SK-N-MC (cell line): ENCODE results near the gene EHD3.
A peak's percentile ranks its signal among the peaks of the same experiment; 100 is the strongest.

Experiments used
- DNase-seq: peaks from one replicate; pipeline ENCODE4 v3.0.0-alpha.2; 2011; ENCODE audit warnings: low read depth, low spot score
- H3K27ac ChIP-seq: fragments of 200-600 bp; sonication (generic); 2 replicates; pipeline ENCODE4 v1.5.1; 2016; ENCODE audit warnings: mixed run types
- H3K36me3 ChIP-seq: fragments of 200-600 bp; sonication (generic); 2 replicates; pipeline ENCODE4 v1.6.1; 2017; ENCODE audit warnings: antibody characterized with exemption, low read length, mixed read lengths; ENCODE audit not compliant: insufficient read depth
- H3K4me3 ChIP-seq: fragments of 200-600 bp; sonication (generic); 2 replicates; pipeline ENCODE4 v1.5.1; 2016
- H3K9ac ChIP-seq: fragments of 200-600 bp; sonication (generic); 2 replicates; pipeline ENCODE4 v1.8.0; 2017; ENCODE audit warnings: mixed run types, mixed read lengths; ENCODE audit not compliant: insufficient read length
- H3K9me3 ChIP-seq: fragments of 200-600 bp; sonication (generic); 2 replicates; pipeline ENCODE4 v1.6.1; 2017; ENCODE audit warnings: low read depth, mild to moderate bottlenecking, antibody characterized with exemption, low read length, moderate library complexity, mixed read lengths
- EZH2 ChIP-seq: fragments of 200-600 bp; sonication (generic); IDR thresholded peaks from one replicate; pipeline ENCODE4 v1.6.1; 2017; ENCODE audit warnings: antibody characterized with exemption
- FOXP2 ChIP-seq: optimal IDR thresholded peaks from 2 replicates; pipeline ENCODE3; 2011; ENCODE audit warnings: mild to moderate bottlenecking, moderate library complexity; ENCODE audit not compliant: insufficient read depth; ENCODE audit errors: extremely low read length, control extremely low read depth
- POLR2AphosphoS5 ChIP-seq: IDR thresholded peaks from 2 replicates; pipeline ENCODE4 v1.6.1; 2012; ENCODE audit warnings: mild to moderate bottlenecking, low read depth, low read length, borderline replicate concordance

Gene EHD3

GRCh38 chr2:31233741-31234682 is at the start of gene EHD3:
TSS of gene EHD3 (plus strand) at chr2:31234152. CDS start at chr2:31234622, 470 bp downstream.
- DNase-seq, result no peak
- H3K9ac ChIP-seq, result no peak within 1 kb of the TSS
- H3K4me3 ChIP-seq, result peak within 1 kb of the TSS; percentile 69
- no peak for TF ChIP-seq EZH2
- no peak for TF ChIP-seq POLR2AphosphoS5
- TF ChIP-seq FOXP2, result no peak
- no peaks in the 10 kb centered on the region for H3K9me3 ChIP-seq
- no peak within 1 kb of the TSS for H3K27ac ChIP-seq
- no peaks in the 10 kb centered on the region for H3K36me3 ChIP-seq

- no peaks in the 10 kb centered on the region for H3K9me3 ChIP-seq
- H3K9ac ChIP-seq, result no peak overlapping the region
- H3K4me3 ChIP-seq, result no peak overlapping the region
- H3K27ac ChIP-seq, result no peak overlapping the region
- no peak for DNase-seq
- H3K36me3 ChIP-seq, result no peaks in the 10 kb centered on the region
- TF ChIP-seq POLR2AphosphoS5 (no peak), EZH2 (no peak), FOXP2 (no peak)
Measured at GRCh38 chr2:31187166-31187565, 46.8 kb upstream of the EHD3 start.

- no peak for DNase-seq
- Histone ChIP-seq H3K4me3 (no peak overlapping the region), H3K9ac (no peak overlapping the region), H3K27ac (no peak overlapping the region), H3K36me3 (no peaks in the 10 kb centered on the region), H3K9me3 (no peaks in the 10 kb centered on the region)
- TF ChIP-seq POLR2AphosphoS5, result no peak
- no peak for TF ChIP-seq FOXP2
- no peak for TF ChIP-seq EZH2
Measured at GRCh38 chr2:31188131-31188530, 45.8 kb upstream of the EHD3 start.

- no peaks in the 10 kb centered on the region for H3K36me3 ChIP-seq
- H3K27ac ChIP-seq, result no peak overlapping the region
- no peak for DNase-seq
- H3K4me3 ChIP-seq, result no peak overlapping the region
- H3K9ac ChIP-seq, result no peak overlapping the region
- TF ChIP-seq EZH2 (no peak), FOXP2 (no peak), POLR2AphosphoS5 (no peak)
- no peaks in the 10 kb centered on the region for H3K9me3 ChIP-seq
Measured at GRCh38 chr2:31189141-31189540, 44.8 kb upstream of the EHD3 start.

GRCh38 chr2:31190188-31190587 is 43.8 kb upstream of the EHD3 start:
- DNase-seq, result no peak
- Histone ChIP-seq H3K9ac (no peak overlapping the region), H3K9me3 (no peaks in the 10 kb centered on the region), H3K4me3 (no peak overlapping the region), H3K27ac (no peak overlapping the region), H3K36me3 (no peaks in the 10 kb centered on the region)
- no peak for TF ChIP-seq POLR2AphosphoS5
- no peak for TF ChIP-seq FOXP2
- no peak for TF ChIP-seq EZH2

GRCh38 chr2:31191931-31192330 is 42.0 kb upstream of the EHD3 start:
- no peak for DNase-seq
- no peak overlapping the region for H3K4me3 ChIP-seq
- no peaks in the 10 kb centered on the region for H3K36me3 ChIP-seq
- H3K9ac ChIP-seq, result no peak overlapping the region
- TF ChIP-seq EZH2, result no peak
- TF ChIP-seq POLR2AphosphoS5, result no peak
- TF ChIP-seq FOXP2, result no peak
- no peaks in the 10 kb centered on the region for H3K9me3 ChIP-seq
- no peak overlapping the region for H3K27ac ChIP-seq

- H3K9ac ChIP-seq, result no peak overlapping the region
- no peak overlapping the region for H3K4me3 ChIP-seq
- TF ChIP-seq FOXP2, result no peak
- TF ChIP-seq POLR2AphosphoS5, result no peak
- TF ChIP-seq EZH2, result no peak
- no peak overlapping the region for H3K27ac ChIP-seq
- DNase-seq, result no peak
- no peaks in the 10 kb centered on the region for H3K36me3 ChIP-seq
- no peaks in the 10 kb centered on the region for H3K9me3 ChIP-seq
Measured at GRCh38 chr2:31192396-31192795, 41.6 kb upstream of the EHD3 start.

GRCh38 chr2:31192851-31193392 is 41.0 kb upstream of the EHD3 start:
- H3K4me3 ChIP-seq, result no peak overlapping the region
- no peak overlapping the region for H3K9ac ChIP-seq
- TF ChIP-seq FOXP2 (no peak), EZH2 (no peak), POLR2AphosphoS5 (no peak)
- no peaks in the 10 kb centered on the region for H3K9me3 ChIP-seq
- DNase-seq, result no peak
- no peak overlapping the region for H3K27ac ChIP-seq
- no peaks in the 10 kb centered on the region for H3K36me3 ChIP-seq

- H3K9ac ChIP-seq, result no peak overlapping the region
- no peaks in the 10 kb centered on the region for H3K9me3 ChIP-seq
- no peaks in the 10 kb centered on the region for H3K36me3 ChIP-seq
- no peak overlapping the region for H3K4me3 ChIP-seq
- no peak for DNase-seq
- TF ChIP-seq FOXP2, result no peak
- H3K27ac ChIP-seq, result no peak overlapping the region
Measured at GRCh38 chr2:31193806-31194205, 40.1 kb upstream of the EHD3 start.
